ENCODE data around the gene SVOP. TPM values are rescaled to one million over a fixed set of nuclear protein-coding genes. Genes with fewer than 3 reads are reported as not detected.
A peak's percentile ranks its signal among the peaks of the same experiment; 100 is the strongest.

Gene SVOP
- total RNA-seq, 1 donor from 2014 or later: 1.9 TPM

GRCh38 chr12:108911915-108912314 lies 109.0 kb downstream of the SVOP start:
- intact Hi-C loops (cut with micrococcal nuclease): no loop called here
- no peak for DNase-seq
- no peak for ATAC-seq

DNA sequence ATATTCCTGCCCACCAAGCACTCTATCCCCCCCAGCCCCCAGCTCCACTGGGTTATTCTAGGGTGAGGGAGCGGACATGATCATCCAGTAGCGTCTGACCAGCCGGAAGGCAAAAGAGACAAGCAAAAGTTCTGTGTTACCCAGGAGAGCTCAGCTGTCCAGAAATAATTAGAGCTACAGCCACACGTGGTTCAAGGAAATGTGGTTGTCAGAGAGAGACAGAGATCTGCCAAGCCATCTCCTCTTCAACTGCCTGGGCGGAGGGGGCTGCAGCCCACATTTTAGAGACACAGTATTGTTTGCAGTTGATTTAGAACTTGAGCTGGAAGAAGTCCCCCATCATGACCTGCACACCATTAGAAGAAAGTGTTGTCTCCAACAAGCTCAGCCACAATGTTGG lies 110.5 kb downstream of the SVOP start:
- ATAC-seq (no peak), DNase-seq (no peak)
- intact Hi-C loops (cut with micrococcal nuclease): no loop called here

DNA sequence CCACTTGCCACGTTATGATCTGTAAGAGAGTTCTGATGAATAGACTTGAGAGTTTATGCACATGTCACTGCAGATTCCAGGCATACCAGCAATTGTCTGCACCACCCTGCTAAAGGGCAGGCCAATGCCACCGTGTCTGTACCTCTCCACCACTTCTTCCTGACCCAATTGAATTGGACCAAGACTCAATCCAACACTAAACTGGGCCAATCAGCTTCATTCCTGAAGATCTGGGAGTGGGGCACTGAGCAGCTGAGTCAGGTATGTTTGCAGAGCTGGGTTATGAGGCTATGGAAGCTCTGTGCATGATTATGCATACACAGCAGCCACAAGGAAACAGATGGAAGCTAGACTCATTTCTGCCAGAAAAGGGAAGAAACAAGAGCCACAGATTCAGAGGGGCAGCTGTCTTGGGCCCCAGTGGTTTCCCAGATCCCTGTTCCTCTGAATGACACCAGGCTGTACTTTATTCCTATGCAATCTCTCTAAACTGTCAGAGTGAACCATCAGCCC lies 113.0 kb downstream of the SVOP start:
- ATAC-seq: peak; percentile 78
- DNase-seq: no peak

DNA sequence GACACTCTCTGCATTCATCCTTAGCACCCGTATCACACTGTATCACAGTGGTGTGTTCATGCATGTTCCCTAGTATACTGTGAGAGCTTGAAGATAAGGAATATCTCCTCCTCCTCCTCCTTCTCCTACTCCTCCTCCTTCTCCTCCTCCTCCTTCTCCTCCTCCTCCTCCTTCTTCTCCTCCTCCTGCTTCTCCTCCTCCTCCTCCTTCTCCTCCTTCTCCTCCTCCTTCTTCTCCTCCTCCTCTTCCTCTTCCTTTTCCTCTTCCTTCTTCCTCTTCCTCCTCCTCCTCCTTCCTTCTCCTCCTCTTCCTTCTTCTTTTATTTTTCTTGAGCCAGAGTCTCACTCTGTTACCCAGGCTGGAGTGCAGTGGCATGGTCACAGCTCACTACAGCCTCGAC lies 113.9 kb downstream of the SVOP start:
- no peak for DNase-seq
- no peak for ATAC-seq
- intact Hi-C loops (cut with micrococcal nuclease): no loop called here

More for the DNA sequence above, 113.0 kb downstream of the SVOP start:
- intact Hi-C loops (cut with micrococcal nuclease): no loop called here

DNA sequence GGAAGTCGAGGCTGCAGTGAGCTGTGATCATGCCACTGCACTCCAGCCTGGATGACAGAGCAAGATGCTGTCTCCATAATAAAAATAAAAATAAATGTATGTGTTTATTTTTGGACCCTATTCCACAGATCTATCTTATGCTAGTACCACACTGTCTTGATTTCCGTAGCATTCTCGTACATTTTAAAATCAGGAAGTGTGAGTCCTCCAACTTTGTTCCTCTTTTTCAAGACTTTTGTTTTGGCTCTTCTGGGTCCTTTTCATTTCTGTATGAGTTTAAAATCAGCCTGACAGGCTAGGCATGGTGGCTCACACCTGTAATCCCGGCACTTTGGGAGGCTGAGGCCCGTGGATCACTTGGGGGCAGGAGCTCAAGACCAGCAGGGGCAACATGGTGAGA lies 115.1 kb downstream of the SVOP start:
- ATAC-seq: peak; percentile 25

GRCh38 chr12:108899145-108899544 lies 121.7 kb downstream of the SVOP start:
- intact Hi-C loops (cut with micrococcal nuclease): no loop called here
- no peak for DNase-seq
- no peak for ATAC-seq

More for the DNA sequence above, 115.1 kb downstream of the SVOP start:
- intact Hi-C loops (cut with micrococcal nuclease): no loop called here
- no peak for DNase-seq

DNA sequence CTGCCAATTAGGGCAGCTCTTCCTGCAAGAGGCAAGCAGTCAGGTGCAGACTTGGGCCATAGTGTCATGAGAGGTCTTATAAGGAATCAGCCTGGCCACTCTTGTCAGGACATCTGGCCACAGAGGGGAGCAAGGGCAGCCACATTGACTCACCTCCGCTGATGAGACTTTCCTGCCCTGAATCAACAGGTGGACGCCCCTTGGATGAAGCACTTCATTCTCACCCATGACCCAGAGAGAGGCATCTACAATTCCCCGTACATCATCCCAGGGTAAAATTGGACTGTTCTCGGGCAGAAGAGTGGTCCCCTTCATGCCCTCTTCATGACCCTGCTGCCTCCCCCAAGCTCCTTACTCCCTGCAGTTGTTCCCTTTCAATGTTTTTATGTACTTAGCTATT lies 124.1 kb downstream of the SVOP start:
- no peak for DNase-seq
- intact Hi-C loops (cut with micrococcal nuclease): no loop called here
- ATAC-seq: no peak

- DNase-seq (no peak), ATAC-seq (no peak)
- intact Hi-C loops (cut with micrococcal nuclease): no loop called here
Measured at GRCh38 chr12:108896336-108896735, 124.5 kb downstream of the SVOP start.

DNA sequence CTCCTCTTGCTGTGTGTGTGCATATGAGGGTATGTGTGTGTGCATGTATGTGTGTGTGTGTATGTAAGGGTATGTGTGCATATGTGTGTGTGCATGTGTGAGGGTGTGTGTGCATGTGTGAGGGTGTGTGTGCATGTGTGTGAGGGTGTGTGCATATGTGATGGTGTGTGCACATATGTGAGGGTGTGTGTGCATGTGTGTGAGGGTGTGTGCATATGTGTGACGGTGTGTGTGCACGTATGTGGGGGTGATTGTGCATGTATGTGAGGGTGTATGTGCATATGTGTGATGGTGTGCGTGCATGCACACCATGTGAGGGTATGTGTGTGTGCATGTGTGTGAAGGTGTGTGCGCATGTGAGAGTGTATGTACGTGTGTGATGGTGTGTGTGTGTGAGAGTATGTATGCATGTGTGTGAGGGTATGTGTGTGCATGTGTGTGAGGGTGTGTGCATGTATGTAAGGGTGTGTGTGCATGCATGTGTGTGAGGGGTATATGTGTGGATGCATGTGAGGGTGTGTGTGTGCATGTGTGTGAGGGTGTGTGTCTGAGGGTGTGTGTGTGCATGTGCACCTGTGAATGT lies 125.6 kb downstream of the SVOP start:
- no peak for DNase-seq
- intact Hi-C loops (cut with micrococcal nuclease): no loop called here

DNA sequence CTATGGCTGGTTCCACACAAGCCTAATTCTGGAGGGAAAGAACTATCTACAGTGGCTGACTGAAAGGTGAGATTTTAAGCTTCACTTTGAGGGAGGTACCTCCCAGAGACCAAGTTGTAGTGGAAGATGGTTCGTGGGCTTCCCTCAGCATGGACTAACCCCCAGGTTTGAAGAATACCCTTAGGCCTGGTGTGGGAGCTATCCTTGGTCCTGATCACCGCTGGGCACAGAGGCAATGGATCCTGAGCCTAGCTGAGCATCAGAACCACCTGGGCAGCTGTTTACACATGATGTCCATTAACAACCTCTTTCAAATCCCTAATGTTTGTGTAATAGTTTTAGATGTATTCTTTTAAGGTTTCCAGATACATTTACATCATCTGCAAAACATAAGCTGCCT lies 130.7 kb downstream of the SVOP start:
- no peak for DNase-seq
- intact Hi-C loops (cut with micrococcal nuclease): no loop called here
- no peak for ATAC-seq

More for the DNA sequence above, 125.6 kb downstream of the SVOP start:
- ATAC-seq: no peak

- peak; percentile 36 for ATAC-seq
- DNase-seq: peak; percentile 42
- intact Hi-C loops (cut with micrococcal nuclease): no loop called here
Measured at GRCh38 chr12:108888031-108888430, 132.8 kb downstream of the SVOP start.

DNA sequence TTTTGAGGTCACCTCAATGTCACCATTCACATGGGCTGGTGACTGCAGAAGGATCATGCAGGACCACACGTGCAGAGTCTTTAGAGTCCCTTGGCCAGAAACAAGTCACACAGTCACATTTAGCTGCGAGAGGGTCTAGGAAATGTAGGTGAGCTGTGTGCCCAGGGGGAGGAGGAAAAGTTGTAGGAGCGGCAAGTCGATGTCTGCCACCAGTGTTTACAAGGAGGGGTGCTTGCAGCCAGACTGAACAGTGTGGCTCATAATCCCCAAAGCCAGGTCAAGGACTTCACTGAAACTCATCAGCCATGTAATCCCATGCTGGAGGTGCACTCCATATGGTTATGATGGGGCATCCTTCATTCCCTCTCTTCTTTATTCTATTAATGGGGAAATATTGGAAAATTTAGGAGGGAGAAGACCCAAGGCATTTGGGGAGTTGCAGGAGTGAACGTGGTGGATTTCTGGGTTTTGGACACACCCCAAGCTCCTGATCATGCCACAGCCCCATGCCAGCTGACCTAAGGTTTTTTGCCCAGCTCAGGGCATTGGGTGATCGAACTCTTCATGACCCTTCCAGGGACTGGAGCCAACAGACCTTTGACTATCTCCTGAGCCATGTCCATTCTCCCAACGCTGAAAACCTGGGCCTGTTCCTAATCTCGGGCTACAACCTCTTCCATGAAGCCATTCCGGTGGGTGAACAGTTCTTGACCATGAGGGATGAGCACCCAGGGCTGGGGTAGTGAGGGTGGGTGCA lies 133.8 kb downstream of the SVOP start:
- DNase-seq (no peak), ATAC-seq (no peak)
- intact Hi-C loops (cut with micrococcal nuclease): no loop called here

DNA sequence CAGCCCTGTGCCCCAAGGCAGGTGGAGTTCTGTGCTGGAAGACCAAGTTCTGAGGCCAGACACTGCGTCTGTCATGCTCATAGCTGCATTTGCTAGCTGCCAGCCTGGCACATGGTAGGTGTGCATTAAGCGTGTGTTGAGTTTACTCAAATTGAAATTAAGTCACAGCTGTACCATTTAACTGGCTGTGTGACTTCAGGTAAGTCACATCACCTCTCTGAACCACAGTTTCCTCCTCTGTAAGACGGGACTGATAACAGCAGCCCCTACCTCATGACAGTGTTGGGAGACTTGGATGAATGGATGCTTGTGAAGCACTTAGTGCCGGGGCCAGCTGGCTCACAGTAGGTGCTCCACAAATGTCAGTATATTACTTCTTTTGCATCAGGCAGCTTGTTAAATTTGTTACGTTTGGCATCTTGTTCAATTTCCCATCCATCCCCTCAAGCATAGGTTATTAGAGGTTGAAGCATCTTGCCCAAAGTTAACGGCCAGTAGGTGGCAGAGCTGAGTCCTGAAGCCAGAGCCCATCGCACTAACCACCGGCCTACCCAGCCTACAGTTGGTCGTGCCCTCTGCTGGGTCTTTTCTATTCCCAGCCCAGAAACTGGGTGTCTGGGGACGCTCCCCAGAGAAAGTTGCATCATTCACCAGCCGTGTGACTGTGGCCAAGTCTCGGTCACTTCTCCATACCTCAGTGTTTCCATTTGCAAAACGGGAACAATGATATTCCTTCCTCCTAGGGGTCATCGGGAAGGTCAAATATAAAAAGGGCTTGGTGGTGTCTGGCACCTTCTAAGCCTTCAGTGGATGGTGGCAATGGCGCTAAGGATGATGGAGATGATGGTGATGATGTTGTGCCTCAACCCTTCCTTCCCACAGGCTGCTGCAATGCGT lies 136.5 kb downstream of the SVOP start:
- intact Hi-C loops (cut with micrococcal nuclease): no loop called here

DNA sequence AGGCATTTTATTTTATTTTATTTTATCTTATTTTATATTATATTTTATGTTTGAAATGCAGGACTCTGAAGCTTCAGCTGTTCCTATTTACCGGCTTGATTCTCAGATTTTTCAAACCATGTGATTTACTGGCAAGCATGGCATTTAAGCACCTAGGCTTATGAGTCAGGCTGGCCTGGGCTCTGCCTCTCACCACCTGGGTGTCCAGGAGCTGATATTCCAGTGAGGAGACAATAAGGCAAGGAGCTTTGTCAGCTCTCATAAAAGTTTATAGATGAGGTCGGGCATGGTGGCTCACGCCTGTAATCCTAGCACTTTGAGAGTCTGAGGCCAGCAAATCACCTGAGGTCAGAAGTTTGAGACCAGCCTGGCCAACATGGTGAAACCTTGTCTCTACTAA lies 138.9 kb downstream of the SVOP start:
- intact Hi-C loops (cut with micrococcal nuclease): no loop called here
- ATAC-seq: no peak
- DNase-seq: no peak

More for the DNA sequence above, 136.5 kb downstream of the SVOP start:
- ATAC-seq: peak; percentile 54
- peak; percentile 61 for DNase-seq

GRCh38 chr12:108879615-108880254 lies 141.1 kb downstream of the SVOP start, which contains the start of gene DAO:
DAO (plus strand) TSS chr12:108880092; CDS start chr12:108885007, 4,915 bp downstream.
- intact Hi-C loops (cut with micrococcal nuclease): no loop called here
- DNase-seq: no peak
- no peak for ATAC-seq

- intact Hi-C loops (cut with micrococcal nuclease): no loop called here
- DNase-seq: no peak
- ATAC-seq: no peak
Measured at GRCh38 chr12:108876550-108876949, 144.3 kb downstream of the SVOP start.

- DNase-seq (no peak), ATAC-seq (no peak)
- intact Hi-C loops (cut with micrococcal nuclease): no loop called here
Measured at GRCh38 chr12:108875682-108876361, 145.0 kb downstream of the SVOP start.

GRCh38 chr12:108875280-108875679 lies 145.6 kb downstream of the SVOP start:
- DNase-seq: no peak
- no peak for ATAC-seq
- intact Hi-C loops (cut with micrococcal nuclease): no loop called here

DNA sequence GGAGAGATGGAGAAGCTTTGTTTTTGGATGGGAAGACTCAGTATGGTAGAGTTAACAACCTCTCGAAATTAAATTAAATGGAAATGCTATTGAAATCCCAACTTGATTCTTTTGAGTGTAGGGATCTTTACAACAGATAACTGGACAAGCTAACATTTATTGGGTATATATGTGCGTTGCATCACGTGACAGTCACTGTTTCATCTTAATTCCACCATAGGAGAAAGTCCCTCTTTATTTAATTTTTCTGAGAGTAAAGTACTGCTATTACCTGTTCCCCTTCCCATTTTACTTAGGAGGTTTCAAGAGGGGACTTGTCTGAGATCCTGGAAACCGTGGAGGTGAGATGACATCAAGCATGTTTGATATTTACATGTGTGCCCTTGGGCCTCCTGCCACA lies 152.1 kb downstream of the SVOP start:
- intact Hi-C loops (cut with micrococcal nuclease): no loop called here
- ATAC-seq: no peak
- no peak for DNase-seq

Data from left ventricle myocardium superior (tissue), 1 donor.